Hepatocyte (in vitro differentiated cells): ENCODE results near the gene ASXL2. TPM values are rescaled to one million over a fixed set of nuclear protein-coding genes. Genes with fewer than 3 reads are reported as not detected.

Source experiments
- DNase-seq: peaks from one replicate; pipeline ENCODE4 v3.0.0-alpha.2; 2016; ENCODE audit warnings: low spot score
- H2AFZ ChIP-seq: fragments of 200-600 bp; sonication (generic); 2 replicates; pipeline ENCODE4 v1.6.0; 2016; ENCODE audit warnings: antibody characterized with exemption, mild to moderate bottlenecking
- H3K27ac ChIP-seq: fragments of 200-600 bp; sonication (generic); 2 replicates; pipeline ENCODE4 v1.5.1; 2016; ENCODE audit warnings: mild to moderate bottlenecking
- H3K27me3 ChIP-seq: fragments of 200-600 bp; sonication (generic); 2 replicates; pipeline ENCODE4 v1.6.1; 2016
- H3K36me3 ChIP-seq: fragments of 200-600 bp; sonication (generic); replicated peaks from 2 replicates; pipeline ENCODE4 v1.5.1; 2016; ENCODE audit warnings: low read depth; ENCODE audit not compliant: insufficient read depth
- H3K4me1 ChIP-seq: fragments of 200-600 bp; sonication (generic); 2 replicates; pipeline ENCODE4 v1.5.1; 2016; ENCODE audit warnings: mild to moderate bottlenecking, moderate library complexity; ENCODE audit not compliant: insufficient read depth
- H3K4me2 ChIP-seq: fragments of 200-600 bp; sonication (generic); 2 replicates; pipeline ENCODE4 v1.6.0; 2016
- H3K4me3 ChIP-seq: fragments of 200-600 bp; sonication (generic); 2 replicates; pipeline ENCODE4 v1.5.1; 2016; ENCODE audit warnings: mild to moderate bottlenecking
- H3K79me2 ChIP-seq: fragments of 200-600 bp; sonication (generic); 2 replicates; pipeline ENCODE4 v1.6.0; 2017; ENCODE audit warnings: mild to moderate bottlenecking
- H3K9me2 ChIP-seq: fragments of 200-600 bp; sonication (generic); replicated peaks from 2 replicates; pipeline ENCODE4 v1.6.0; 2017; ENCODE audit warnings: mild to moderate bottlenecking; ENCODE audit not compliant: insufficient read depth
- H3K9me3 ChIP-seq: fragments of 200-600 bp; sonication (generic); 2 replicates; pipeline ENCODE4 v1.5.1; 2016; ENCODE audit warnings: low read depth, mild to moderate bottlenecking
- H4K20me1 ChIP-seq: fragments of 200-600 bp; sonication (generic); 2 replicates; pipeline ENCODE4 v1.6.0; 2016; ENCODE audit warnings: mild to moderate bottlenecking; ENCODE audit not compliant: insufficient read depth, poor library complexity, severe bottlenecking
- EZH2 ChIP-seq: fragments of 200-600 bp; sonication (generic); IDR thresholded peaks from 2 replicates; pipeline ENCODE4 v1.6.1; 2016; ENCODE audit warnings: antibody characterized with exemption, mild to moderate bottlenecking, borderline replicate concordance
- EZH2phosphoT487 ChIP-seq: fragments of 200-600 bp; sonication (generic); IDR thresholded peaks from one replicate; pipeline ENCODE4 v1.6.1; 2018; ENCODE audit warnings: antibody characterized with exemption, mild to moderate bottlenecking, low read depth, moderate library complexity; ENCODE audit not compliant: unreplicated experiment, severe bottlenecking
- WGBS: methylation state at CpG from one replicate; pipeline ENCODE4 v1.1.6; 2016; ENCODE audit warnings: low lambda C conversion rate; ENCODE audit errors: missing lambda C conversion rate; 5-methylcytosine and 5-hydroxymethylcytosine counted together
- polyA plus RNA-seq: library from polyadenylated mRNA; unstranded; fragments of >200 nt; fragmentation: Nextera tagmentation; extraction: Ambion mirVana; gene quantifications from 2 replicates; pipeline ENCODE4 v1.2.1, GENCODE V29; 2016
- total RNA-seq: library from RNA; depleted of rRNA; stranded (reverse); fragments of >200 nt; gene quantifications from 2 replicates; pipeline ENCODE4 v1.2.3, GENCODE V29; 2014
- TF ChIP-seq, protein P1 (sequence below): fragments of 200-600 bp; sonication (generic); IDR thresholded peaks from 2 replicates; pipeline ENCODE4 v1.5.1; 2016; ENCODE audit warnings: antibody characterized with exemption, mild to moderate bottlenecking; ENCODE audit not compliant: poor library complexity

Gene ASXL2
- total and polyA plus RNA-seq, 2 experiments from 2014 or later: 4.3 to 13.3 TPM

DNA sequence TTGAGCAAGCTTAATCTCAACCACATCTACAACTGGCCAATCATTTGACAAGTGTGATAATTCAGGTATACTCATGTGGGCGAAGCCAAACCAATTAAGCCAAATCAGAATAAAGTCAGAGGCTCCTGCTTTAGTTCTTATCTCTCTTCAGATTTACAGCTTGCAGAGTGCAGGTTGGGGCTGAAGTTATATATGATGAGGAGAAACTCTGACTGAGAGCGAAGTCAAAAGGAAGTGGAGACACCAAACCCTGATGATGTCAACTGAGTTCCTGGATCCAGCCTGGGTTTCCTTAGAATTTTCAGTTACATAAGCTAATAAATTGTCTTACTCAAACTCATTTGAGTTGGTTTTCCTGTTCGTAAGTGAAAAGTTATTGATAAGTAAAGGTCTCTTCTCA, 73.9 kb downstream of the ASXL2 start:
- WGBS: 95% methylated on average over 3 of the region's 3 CpGs
- no peaks in the 10 kb centered on the region for H3K9me3 ChIP-seq
- TF ChIP-seq, protein P1, sequence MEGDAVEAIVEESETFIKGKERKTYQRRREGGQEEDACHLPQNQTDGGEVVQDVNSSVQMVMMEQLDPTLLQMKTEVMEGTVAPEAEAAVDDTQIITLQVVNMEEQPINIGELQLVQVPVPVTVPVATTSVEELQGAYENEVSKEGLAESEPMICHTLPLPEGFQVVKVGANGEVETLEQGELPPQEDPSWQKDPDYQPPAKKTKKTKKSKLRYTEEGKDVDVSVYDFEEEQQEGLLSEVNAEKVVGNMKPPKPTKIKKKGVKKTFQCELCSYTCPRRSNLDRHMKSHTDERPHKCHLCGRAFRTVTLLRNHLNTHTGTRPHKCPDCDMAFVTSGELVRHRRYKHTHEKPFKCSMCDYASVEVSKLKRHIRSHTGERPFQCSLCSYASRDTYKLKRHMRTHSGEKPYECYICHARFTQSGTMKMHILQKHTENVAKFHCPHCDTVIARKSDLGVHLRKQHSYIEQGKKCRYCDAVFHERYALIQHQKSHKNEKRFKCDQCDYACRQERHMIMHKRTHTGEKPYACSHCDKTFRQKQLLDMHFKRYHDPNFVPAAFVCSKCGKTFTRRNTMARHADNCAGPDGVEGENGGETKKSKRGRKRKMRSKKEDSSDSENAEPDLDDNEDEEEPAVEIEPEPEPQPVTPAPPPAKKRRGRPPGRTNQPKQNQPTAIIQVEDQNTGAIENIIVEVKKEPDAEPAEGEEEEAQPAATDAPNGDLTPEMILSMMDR: no peak
- TF ChIP-seq EZH2 (no peak), EZH2phosphoT487 (no peak)
- no peak overlapping the region for H3K4me2 ChIP-seq
- H2AFZ ChIP-seq: no peak overlapping the region
- no peak overlapping the region for H3K4me3 ChIP-seq
- H3K79me2 ChIP-seq: no peaks in the 10 kb centered on the region
- no peak for DNase-seq
- no peaks in the 10 kb centered on the region for H4K20me1 ChIP-seq
- no peaks in the 10 kb centered on the region for H3K9me2 ChIP-seq
- no peaks in the 10 kb centered on the region for H3K27me3 ChIP-seq
- no peaks in the 10 kb centered on the region for H3K4me1 ChIP-seq
- no peaks in the 10 kb centered on the region for H3K36me3 ChIP-seq
- no peak overlapping the region for H3K27ac ChIP-seq

DNA sequence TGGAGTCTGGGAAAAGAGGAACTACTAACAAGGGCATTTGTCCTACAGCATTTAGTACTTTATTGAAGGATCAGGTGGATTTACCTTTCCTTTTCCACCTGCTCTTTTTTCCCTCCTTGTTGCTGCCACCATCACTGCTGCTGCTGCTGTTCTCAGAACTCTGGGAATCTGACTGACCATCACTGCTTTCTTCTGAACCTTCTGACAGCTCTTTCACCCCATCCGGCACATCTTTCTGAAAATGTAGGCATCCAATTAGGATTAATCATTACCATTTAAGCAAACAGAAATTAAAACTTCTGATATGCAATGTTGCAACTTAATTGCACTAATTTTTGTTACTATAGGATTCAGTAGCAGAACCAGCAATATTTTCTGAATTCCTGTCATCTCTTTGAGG, 79.0 kb downstream of the ASXL2 start:
- Histone ChIP-seq H3K27ac (no peak overlapping the region), H3K9me2 (no peaks in the 10 kb centered on the region), H3K27me3 (no peaks in the 10 kb centered on the region), H3K79me2 (no peaks in the 10 kb centered on the region), H3K36me3 (no peaks in the 10 kb centered on the region), H3K4me2 (no peak overlapping the region), H3K4me1 (no peaks in the 10 kb centered on the region), H2AFZ (no peak overlapping the region), H4K20me1 (no peaks in the 10 kb centered on the region), H3K9me3 (no peaks in the 10 kb centered on the region), H3K4me3 (no peak overlapping the region)
- no peak for DNase-seq
- WGBS: 81% methylated on average over 1 of the region's 1 CpG
- TF ChIP-seq EZH2phosphoT487 (no peak), EZH2 (no peak)
- TF ChIP-seq, protein P1: no peak

DNA sequence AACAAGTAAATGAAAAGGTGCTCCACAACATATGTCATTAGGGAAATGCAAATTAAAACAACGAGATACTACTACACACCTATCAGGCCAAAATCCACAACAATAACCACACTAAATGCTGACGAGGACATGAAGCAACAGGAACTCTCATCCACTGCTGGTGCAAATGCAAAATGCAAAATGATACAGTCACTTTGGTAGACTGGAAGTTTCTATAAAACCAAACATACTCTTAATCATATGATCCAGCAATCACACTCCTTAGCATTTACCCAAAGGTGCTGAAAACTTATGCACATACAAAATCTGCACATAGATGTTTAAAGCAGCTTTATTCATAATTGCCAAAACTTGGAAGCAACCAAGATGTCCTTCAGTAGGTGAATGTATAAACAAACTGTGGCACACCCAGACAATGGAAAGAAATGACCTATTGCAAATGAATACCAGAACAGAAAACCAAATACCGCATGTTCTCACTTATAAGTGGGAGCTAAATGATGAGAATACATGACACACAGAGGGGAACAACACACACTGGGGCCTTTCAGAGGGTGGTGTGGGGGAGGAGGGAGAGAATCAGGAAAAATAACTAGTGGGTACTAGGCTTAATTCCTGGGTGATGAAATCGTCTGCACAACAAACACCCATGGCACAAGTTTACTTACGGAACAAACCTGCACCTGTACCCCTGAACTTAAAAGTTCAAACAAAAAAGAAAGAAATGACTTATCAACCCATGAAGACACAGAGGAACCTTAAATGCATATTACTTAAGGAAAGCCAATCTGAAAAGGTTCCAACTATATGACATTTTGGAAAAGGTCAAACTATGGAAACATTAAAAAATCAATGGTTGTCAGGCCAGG, 80.4 kb downstream of the ASXL2 start:
- H3K27ac ChIP-seq: no peak overlapping the region
- DNase-seq: no peak
- no peaks in the 10 kb centered on the region for H3K4me1 ChIP-seq
- H3K27me3 ChIP-seq: no peaks in the 10 kb centered on the region
- H3K4me2 ChIP-seq: no peak overlapping the region
- no peak overlapping the region for H3K4me3 ChIP-seq
- no peak for TF ChIP-seq EZH2
- no peak for TF ChIP-seq EZH2phosphoT487
- TF ChIP-seq, protein P1: no peak
- WGBS: 97% methylated on average over 5 of the region's 5 CpGs
- H3K9me2 ChIP-seq: no peaks in the 10 kb centered on the region
- H2AFZ ChIP-seq: no peak overlapping the region
- H3K9me3 ChIP-seq: no peaks in the 10 kb centered on the region
- no peaks in the 10 kb centered on the region for H3K79me2 ChIP-seq
- H4K20me1 ChIP-seq: no peaks in the 10 kb centered on the region
- no peaks in the 10 kb centered on the region for H3K36me3 ChIP-seq
